ENCODE data around the gene CAPN15.

Gene CAPN15

GRCh38 chr16:525520-526180 is 1.9 kb upstream of the CAPN15 start:
- DNase-seq (ENCODE audit: low spot score), result peak; percentile 68
- peak; percentile 13 for TF ChIP-seq CTCF (IDR thresholded peaks at IDR 0.05; ENCODE audit: extremely low read depth, insufficient read depth, missing control alignments)
- in situ Hi-C loops (cut with MboI; ENCODE audit: low pct_unique_long_range_greater_than_20kb, low sequenced_read_pairs, unreplicated experiment), result no loop called here

GRCh38 chr16:526181-527014 is 1.1 kb upstream of the CAPN15 start:
- in situ Hi-C loops (cut with MboI; ENCODE audit: low pct_unique_long_range_greater_than_20kb, low sequenced_read_pairs, unreplicated experiment), result no loop called here
- TF ChIP-seq CTCF (IDR thresholded peaks at IDR 0.05; ENCODE audit: extremely low read depth, insufficient read depth, missing control alignments), result no peak
- no peak for DNase-seq (ENCODE audit: low spot score)

GRCh38 chr16:528111-529011 is 849 bp downstream of the CAPN15 start:
- no peak for DNase-seq (ENCODE audit: low spot score)
- in situ Hi-C loops (cut with MboI; ENCODE audit: low pct_unique_long_range_greater_than_20kb, low sequenced_read_pairs, unreplicated experiment), result no loop called here
- peak; percentile 11 for TF ChIP-seq CTCF (IDR thresholded peaks at IDR 0.05; ENCODE audit: extremely low read depth, insufficient read depth, missing control alignments)

- in situ Hi-C loops (cut with MboI; ENCODE audit: low pct_unique_long_range_greater_than_20kb, low sequenced_read_pairs, unreplicated experiment), result no loop called here
- DNase-seq (ENCODE audit: low spot score), result no peak
- TF ChIP-seq CTCF (IDR thresholded peaks at IDR 0.05; ENCODE audit: extremely low read depth, insufficient read depth, missing control alignments), result no peak
Observed at GRCh38 chr16:529012-529575, 1.6 kb downstream of the CAPN15 start.

- no peak for TF ChIP-seq CTCF (IDR thresholded peaks at IDR 0.05; ENCODE audit: extremely low read depth, insufficient read depth, missing control alignments)
- in situ Hi-C loops (cut with MboI; ENCODE audit: low pct_unique_long_range_greater_than_20kb, low sequenced_read_pairs, unreplicated experiment), result no loop called here
- DNase-seq (ENCODE audit: low spot score), result no peak
Observed at GRCh38 chr16:530111-530817, 2.8 kb downstream of the CAPN15 start.

All from GM13977 (cell line).